GM12872 (cell line): ENCODE results near the gene NKG7.

ENCODE experiments used
- TF ChIP-seq, protein P1 (sequence below): IDR thresholded peaks from 3 replicates; pipeline ENCODE4 v1.5.1; 2011; ENCODE audit warnings: low read depth, mild to moderate bottlenecking, low read length, moderate library complexity; ENCODE audit not compliant: insufficient read depth

The NKG7 gene

DNA sequence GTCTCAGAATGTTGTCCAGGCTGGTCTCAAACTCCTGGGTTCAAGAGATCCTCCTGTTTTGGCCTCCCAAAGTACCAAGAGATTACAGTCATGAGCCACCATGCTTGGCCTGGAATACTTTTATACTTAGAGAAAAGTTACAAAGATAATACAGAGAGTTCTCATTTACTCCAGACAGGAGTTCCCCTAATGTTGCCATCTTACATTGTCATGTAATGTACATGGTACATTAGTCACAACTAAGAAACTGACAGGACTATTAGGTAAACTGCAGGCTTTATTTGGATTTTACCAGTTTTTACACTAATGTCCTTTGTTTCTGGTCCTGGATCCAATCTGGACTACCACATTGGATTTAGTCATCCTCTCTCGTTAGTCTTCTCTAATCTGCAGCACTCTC, 20.2 kb upstream of the NKG7 start:
- TF ChIP-seq, protein P1, sequence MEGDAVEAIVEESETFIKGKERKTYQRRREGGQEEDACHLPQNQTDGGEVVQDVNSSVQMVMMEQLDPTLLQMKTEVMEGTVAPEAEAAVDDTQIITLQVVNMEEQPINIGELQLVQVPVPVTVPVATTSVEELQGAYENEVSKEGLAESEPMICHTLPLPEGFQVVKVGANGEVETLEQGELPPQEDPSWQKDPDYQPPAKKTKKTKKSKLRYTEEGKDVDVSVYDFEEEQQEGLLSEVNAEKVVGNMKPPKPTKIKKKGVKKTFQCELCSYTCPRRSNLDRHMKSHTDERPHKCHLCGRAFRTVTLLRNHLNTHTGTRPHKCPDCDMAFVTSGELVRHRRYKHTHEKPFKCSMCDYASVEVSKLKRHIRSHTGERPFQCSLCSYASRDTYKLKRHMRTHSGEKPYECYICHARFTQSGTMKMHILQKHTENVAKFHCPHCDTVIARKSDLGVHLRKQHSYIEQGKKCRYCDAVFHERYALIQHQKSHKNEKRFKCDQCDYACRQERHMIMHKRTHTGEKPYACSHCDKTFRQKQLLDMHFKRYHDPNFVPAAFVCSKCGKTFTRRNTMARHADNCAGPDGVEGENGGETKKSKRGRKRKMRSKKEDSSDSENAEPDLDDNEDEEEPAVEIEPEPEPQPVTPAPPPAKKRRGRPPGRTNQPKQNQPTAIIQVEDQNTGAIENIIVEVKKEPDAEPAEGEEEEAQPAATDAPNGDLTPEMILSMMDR, result no peak

DNA sequence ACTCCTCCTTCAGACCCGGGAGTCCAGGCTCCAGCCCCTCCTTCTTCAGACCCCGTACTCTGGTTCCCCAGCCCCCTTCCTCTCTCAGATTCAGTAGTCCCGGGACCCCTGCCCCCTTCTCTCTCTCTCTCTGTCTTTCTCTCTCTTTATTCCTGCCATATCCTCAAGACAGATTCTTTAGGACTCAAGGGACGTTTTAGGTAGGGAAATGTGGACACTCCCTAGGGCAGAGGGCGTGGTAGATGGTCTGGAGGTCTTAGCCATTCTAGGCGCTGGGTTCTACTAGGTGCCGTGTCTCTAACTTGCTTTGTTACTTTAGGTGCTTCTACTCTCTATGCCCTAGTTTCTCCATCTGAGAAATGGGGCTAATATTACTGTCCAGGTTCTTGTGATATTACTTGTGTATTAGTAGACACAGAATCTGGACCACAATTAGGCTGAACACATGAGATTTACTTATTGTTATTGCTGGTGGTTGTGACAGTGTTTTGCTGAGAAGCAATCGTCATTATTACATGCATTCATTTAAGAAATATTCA, 18.7 kb upstream of the NKG7 start:
- TF ChIP-seq, protein P1, result no peak

DNA sequence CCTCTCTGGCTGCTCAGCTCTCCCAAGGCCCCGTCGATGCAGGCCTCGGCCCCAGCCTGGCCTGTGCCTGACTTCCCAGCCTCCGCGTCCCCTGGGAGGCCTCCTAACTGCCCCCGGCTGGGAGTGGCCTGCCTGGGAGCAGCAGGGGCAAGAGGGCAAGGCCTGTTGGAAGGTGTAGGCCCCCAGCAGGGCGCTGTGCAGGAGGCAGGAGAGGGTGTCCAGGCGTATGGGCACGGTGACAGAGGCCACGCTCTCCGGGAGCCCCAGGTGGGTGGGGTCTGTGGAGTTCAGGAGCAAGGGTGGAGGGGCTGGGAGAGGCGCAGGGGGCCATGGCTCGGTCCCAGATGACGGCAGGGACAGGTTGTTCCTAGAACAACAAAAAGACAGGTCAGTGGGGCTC, 16.7 kb upstream of the NKG7 start:
- TF ChIP-seq, protein P1, result no peak

DNA sequence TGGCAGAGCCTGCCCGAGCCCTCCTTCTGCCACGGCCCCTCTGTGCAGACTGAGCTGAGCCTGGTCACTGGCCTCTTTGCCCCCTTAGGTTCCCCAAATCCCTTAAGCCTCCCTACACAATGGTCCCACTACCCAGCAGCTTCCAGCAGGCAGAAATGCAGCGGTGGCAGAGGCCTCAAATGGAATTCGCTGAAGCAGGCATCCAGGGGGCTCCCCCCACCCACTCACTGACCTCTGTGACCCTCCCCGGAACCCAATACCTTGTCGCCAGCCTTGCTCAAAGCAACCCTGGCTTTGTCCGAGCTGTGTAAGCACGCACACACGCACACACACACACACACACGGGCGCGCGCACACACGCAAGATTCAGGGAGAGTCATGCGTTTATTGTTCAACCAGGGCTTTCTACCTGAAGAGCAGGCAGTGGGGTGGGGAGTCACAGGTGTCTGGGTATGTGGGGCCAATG, 15.5 kb upstream of the NKG7 start, which contains the start of gene LIM2:
Gene LIM2, minus strand, starts transcription at position 51 of the 466 bp plus-strand sequence. CDS start 531 bp downstream, outside the sequence.
- TF ChIP-seq, protein P1, result no peak

DNA sequence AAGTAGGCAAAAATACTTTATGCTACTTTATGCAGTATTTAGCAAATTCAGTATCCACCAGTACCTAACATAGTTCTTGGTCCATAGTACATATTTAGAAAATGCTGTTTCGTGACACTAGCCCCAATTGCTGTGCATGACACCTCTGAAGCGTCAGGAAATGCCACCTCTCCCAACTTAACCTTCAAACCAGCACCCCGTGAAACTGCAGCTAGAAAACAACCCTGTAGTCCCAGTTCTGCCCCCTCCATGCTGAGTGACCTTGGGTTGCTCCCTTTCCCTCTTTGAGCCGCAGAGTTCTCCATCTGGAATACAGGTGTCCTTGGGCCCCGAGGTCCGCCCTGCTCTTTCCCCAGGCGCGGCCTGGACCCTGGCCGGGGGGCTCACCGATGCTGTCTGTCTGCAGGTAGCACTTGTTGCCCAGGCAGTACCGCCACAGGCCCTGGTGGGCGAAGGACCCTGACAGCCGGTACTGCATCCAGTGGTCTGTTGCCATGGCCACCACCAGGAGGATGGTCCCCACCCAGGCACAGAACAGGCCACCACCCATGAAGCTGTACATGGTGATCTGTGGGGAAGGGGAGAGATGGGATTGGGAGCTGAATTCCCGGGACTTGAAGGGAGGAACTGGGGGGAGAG, 14.5 kb upstream of the NKG7 start:
- TF ChIP-seq, protein P1, result no peak

DNA sequence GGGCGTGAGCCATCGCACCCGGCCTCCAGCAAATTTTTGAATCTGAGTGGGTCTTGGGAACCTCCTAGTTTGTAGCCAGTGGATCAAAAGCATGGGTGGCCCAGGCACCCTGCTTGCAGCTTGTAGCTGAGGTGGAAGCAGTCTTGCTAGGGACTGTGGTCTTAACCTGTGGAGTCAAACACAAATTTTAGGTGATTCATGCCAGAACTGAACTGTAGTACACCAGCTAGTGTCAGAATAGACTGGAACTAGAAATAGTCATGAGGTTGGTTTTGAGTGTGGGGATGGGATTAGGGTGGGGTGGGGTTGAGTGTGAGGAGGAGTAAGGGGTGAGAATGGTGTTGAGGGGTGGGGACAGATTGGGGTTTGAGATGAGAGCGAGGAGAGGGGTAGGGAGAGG, 9.6 kb upstream of the NKG7 start:
- TF ChIP-seq, protein P1, result no peak

DNA sequence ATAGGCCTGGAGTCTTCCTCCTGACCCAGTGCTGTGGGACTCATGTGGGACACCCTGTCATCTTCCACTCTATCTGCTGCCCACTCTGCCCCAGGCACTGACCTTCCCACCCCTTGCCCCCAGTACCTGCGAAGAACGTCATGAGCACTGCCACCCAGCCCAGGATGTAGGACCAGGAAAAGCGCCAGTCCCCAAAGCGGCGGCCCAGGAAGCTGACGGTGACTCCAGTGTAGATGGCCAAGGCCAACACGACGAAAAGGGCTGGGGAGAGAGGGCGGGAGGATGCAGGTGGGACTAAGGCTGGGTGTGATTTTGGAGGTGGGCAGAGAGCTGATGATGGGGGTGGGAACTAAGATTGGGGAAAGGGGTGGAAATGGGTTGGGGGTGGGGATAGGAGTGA, 7.9 kb upstream of the NKG7 start:
- TF ChIP-seq, protein P1, result no peak
